Gastroesophageal sphincter (tissue), 3 donors: ENCODE results near the gene AATK.

ENCODE experiments used
- CTCF ChIP-seq, 4 experiments: fragments of 200-600 bp in 2 of 4; fragments of 450-650 bp in 2 of 4; sonication (generic) in 1 of 4; IDR thresholded peaks; one replicate each; pipeline ENCODE4 v1.5.1; 2017 to 2019; ENCODE audit warnings: antibody characterized with exemption in 4 of 4, mild to moderate bottlenecking in 2 of 4, moderate library complexity in 2 of 4
- POLR2A ChIP-seq, 2 donors: fragments of 450-650 bp; IDR thresholded peaks; one replicate each; pipeline ENCODE4 v1.6.1; 2017; ENCODE audit warnings: antibody characterized with exemption in 2 of 2, mild to moderate bottlenecking in 2 of 2, moderate library complexity in 1 of 2

GRCh38 chr17:81191116-81191515 lies 25.1 kb upstream of the AATK start:
- TF ChIP-seq CTCF (IDR thresholded peaks at IDR 0.05) (no peak), POLR2A (IDR thresholded peaks at IDR 0.05) (no peak)
